MM.1S (cell line): ENCODE measurements around the gene FBXW5.

Experiments used
- DNase-seq: peaks from one replicate; pipeline ENCODE4 v3.0.0-alpha.2; 2015
- H2AFZ ChIP-seq: fragments of 300-600 bp; sonication (generic); 2 replicates; pipeline ENCODE4 v1.6.0; 2016; ENCODE audit warnings: antibody characterized with exemption, low read length
- H3F3A ChIP-seq: fragments of 300-600 bp; sonication (generic); 2 replicates; pipeline ENCODE4 v1.6.1; 2016; ENCODE audit warnings: mild to moderate bottlenecking, antibody characterized with exemption, low read length, moderate library complexity, mixed read lengths; ENCODE audit not compliant: insufficient read depth
- H3K27ac ChIP-seq: fragments of 300-600 bp; sonication (generic); 2 replicates; pipeline ENCODE4 v1.5.1; 2016; ENCODE audit warnings: mild to moderate bottlenecking, low read length
- H3K27me3 ChIP-seq: fragments of 300-600 bp; sonication (generic); replicated peaks from 2 replicates; pipeline ENCODE4 v1.6.0; 2016; ENCODE audit warnings: low read length; ENCODE audit not compliant: insufficient read depth
- H3K36me3 ChIP-seq: fragments of 300-600 bp; sonication (generic); replicated peaks from 2 replicates; pipeline ENCODE4 v1.6.1; 2016; ENCODE audit warnings: mild to moderate bottlenecking, low read length, mixed read lengths; ENCODE audit not compliant: insufficient read depth
- H3K4me1 ChIP-seq: fragments of 300-600 bp; sonication (generic); 2 replicates; pipeline ENCODE4 v1.6.1; 2016; ENCODE audit warnings: low read length, mixed read lengths
- H3K4me2 ChIP-seq: fragments of 300-600 bp; sonication (generic); 2 replicates; pipeline ENCODE4 v1.6.0; 2016; ENCODE audit warnings: low read depth, low read length
- H3K4me3 ChIP-seq: fragments of 300-600 bp; sonication (generic); 2 replicates; pipeline ENCODE4 v1.5.1; 2016; ENCODE audit warnings: low read length, mixed read lengths
- H3K79me2 ChIP-seq: fragments of 300-600 bp; sonication (generic); 2 replicates; pipeline ENCODE4 v1.6.1; 2016; ENCODE audit warnings: mixed run types, low read length, mixed read lengths
- H3K9ac ChIP-seq: fragments of 300-600 bp; sonication (generic); 2 replicates; pipeline ENCODE4 v1.6.1; 2016; ENCODE audit warnings: low read length, mixed read lengths
- H3K9me2 ChIP-seq: fragments of 300-600 bp; sonication (generic); replicated peaks from 2 replicates; pipeline ENCODE4 v1.6.1; 2016; ENCODE audit warnings: mild to moderate bottlenecking, low read length, mixed read lengths; ENCODE audit not compliant: insufficient read depth
- H3K9me3 ChIP-seq: fragments of 300-600 bp; sonication (generic); replicated peaks from 2 replicates; pipeline ENCODE4 v1.6.1; 2016; ENCODE audit warnings: mild to moderate bottlenecking, low read length, mixed read lengths; ENCODE audit not compliant: insufficient read depth
- H4K20me1 ChIP-seq: fragments of 300-600 bp; sonication (generic); 2 replicates; pipeline ENCODE4 v1.6.1; 2016; ENCODE audit warnings: mild to moderate bottlenecking, low read length, moderate library complexity, mixed read lengths; ENCODE audit not compliant: insufficient read depth
- CTCF ChIP-seq: fragments of 300-600 bp; sonication (generic); IDR thresholded peaks from 2 replicates; pipeline ENCODE4 v1.5.1; 2016; ENCODE audit warnings: antibody characterized with exemption, low read length, mixed read lengths
- EZH2 ChIP-seq: fragments of 300-600 bp; sonication (generic); optimal IDR thresholded peaks from 2 replicates; pipeline ENCODE3; 2017; ENCODE audit warnings: low read depth, mild to moderate bottlenecking, antibody characterized with exemption, low read length, mixed read lengths
- EZH2phosphoT487 ChIP-seq: fragments of 300-600 bp; sonication (generic); IDR thresholded peaks from 2 replicates; pipeline ENCODE4 v1.6.1; 2018; ENCODE audit warnings: antibody characterized with exemption, low read length

Gene FBXW5

GRCh38 chr9:136915632-136916329, 28.8 kb downstream of the FBXW5 start:
- TF ChIP-seq CTCF, result no peak
- TF ChIP-seq EZH2phosphoT487, result no peak
- no peak for TF ChIP-seq EZH2
- no peaks in the 10 kb centered on the region for H3K9me3 ChIP-seq
- H3K9me2 ChIP-seq, result no peaks in the 10 kb centered on the region
- peaks cover 51% of the 10 kb centered on the region for H3K79me2 ChIP-seq
- H3K4me3 ChIP-seq, result no peak overlapping the region
- H3F3A ChIP-seq, result no peaks in the 10 kb centered on the region
- H3K36me3 ChIP-seq, result peaks cover 11% of the 10 kb centered on the region; the same call in 1 of the 2 replicates
- H3K4me1 ChIP-seq, result no peaks in the 10 kb centered on the region
- no peak overlapping the region for H3K27ac ChIP-seq
- no peak for DNase-seq
- no peaks in the 10 kb centered on the region for H4K20me1 ChIP-seq
- no peak overlapping the region for H2AFZ ChIP-seq
- no peaks in the 10 kb centered on the region for H3K27me3 ChIP-seq
- H3K4me2 ChIP-seq, result no peak overlapping the region
- H3K9ac ChIP-seq, result no peak overlapping the region

- Histone ChIP-seq H4K20me1 (no peaks in the 10 kb centered on the region), H3K4me2 (no peak overlapping the region), H3K27ac (no peak overlapping the region), H3K9me3 (no peaks in the 10 kb centered on the region), H3K79me2 (peaks cover 63% of the 10 kb centered on the region), H3K27me3 (no peaks in the 10 kb centered on the region), H3K9ac (no peak overlapping the region), H3K36me3 (peaks cover 3% of the 10 kb centered on the region; the same call in 1 of the 2 replicates), H3K4me1 (no peaks in the 10 kb centered on the region), H3K4me3 (no peak overlapping the region), H3F3A (no peaks in the 10 kb centered on the region), H3K9me2 (no peaks in the 10 kb centered on the region), H2AFZ (no peak overlapping the region)
- TF ChIP-seq EZH2 (no peak), EZH2phosphoT487 (no peak), CTCF (no peak)
- DNase-seq, result no peak
Observed at GRCh38 chr9:136913701-136914438, 30.7 kb downstream of the FBXW5 start.

GRCh38 chr9:136910901-136911245, 33.7 kb downstream of the FBXW5 start:
- H3K27ac ChIP-seq, result no peak overlapping the region
- TF ChIP-seq EZH2phosphoT487, result no peak
- 0 out of 2 replicates have a peak, but pooled peaks have one; percentile 7 for TF ChIP-seq CTCF
- TF ChIP-seq EZH2, result no peak

More at GRCh38 chr9:136910901-136911245, 33.7 kb downstream of the FBXW5 start:
- H2AFZ ChIP-seq, result no peak overlapping the region
- H3F3A ChIP-seq, result no peaks in the 10 kb centered on the region
- H3K4me3 ChIP-seq, result no peak overlapping the region
- H3K4me2 ChIP-seq, result no peak overlapping the region
- no peak for DNase-seq
- H4K20me1 ChIP-seq, result no peaks in the 10 kb centered on the region
- peaks cover 6% of the 10 kb centered on the region; the same call in 1 of the 2 replicates for H3K36me3 ChIP-seq
- no peaks in the 10 kb centered on the region for H3K27me3 ChIP-seq
- peaks cover 63% of the 10 kb centered on the region for H3K79me2 ChIP-seq
- H3K9ac ChIP-seq, result no peak overlapping the region
- no peaks in the 10 kb centered on the region for H3K4me1 ChIP-seq
- no peaks in the 10 kb centered on the region for H3K9me2 ChIP-seq
- H3K9me3 ChIP-seq, result no peaks in the 10 kb centered on the region
